ENCODE data around the gene CCKAR. TPM values are rescaled to one million over a fixed set of nuclear protein-coding genes. Genes with fewer than 3 reads are reported as not detected.

CCKAR gene
- total RNA-seq, 5 donors from 2014 or later (not counting 1 experiment from before 2014, with no cell fraction given): not detected

DNA sequence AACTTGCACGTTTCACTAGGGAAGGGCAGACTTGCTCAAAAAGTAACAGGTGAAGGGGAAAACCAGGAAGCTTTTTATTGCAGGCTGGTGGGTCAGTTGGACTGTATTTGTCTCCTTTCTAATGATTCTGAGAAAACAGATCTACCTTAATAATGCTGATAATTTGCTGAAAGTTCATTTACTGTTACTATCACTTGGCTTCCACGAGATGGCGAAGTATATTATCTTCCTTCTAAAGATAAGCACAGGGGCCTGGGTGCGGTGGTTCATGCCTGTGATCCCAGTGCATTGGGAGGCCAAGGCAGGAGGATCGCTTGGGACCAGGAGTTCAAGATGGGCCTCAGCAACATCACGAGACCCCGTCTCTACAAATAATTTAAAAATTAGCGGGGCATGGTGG is 16.4 kb downstream of the CCKAR start:
- CTCF ChIA-PET: no interaction called here
- POLR2A ChIA-PET: no interaction called here

DNA sequence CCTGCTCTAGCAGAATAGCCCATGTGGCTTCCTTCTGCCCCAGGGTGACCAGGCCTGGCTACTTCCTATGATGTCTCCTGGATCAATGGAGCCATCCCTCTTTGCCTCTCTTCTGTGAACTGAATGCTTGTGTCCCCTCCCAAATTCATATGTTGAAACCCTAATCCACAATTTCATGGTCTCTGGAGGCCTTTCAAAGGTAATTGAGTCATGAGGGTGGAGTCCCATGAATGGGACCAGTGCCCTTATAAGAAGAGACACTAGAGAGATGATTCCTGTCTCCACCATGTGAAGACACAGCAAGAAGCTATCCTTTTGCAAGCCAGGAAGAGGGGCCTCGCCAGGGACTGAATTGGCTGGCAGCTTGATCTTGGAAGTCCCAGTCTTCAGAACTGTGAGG is 18.4 kb downstream of the CCKAR start:
- H3K36me3 ChIP-seq (ENCODE audit: control insufficient read depth in 2 of 2, extremely low read depth in 1 of 2, insufficient read depth in 1 of 2, low read length in 1 of 2): no peaks in the 10 kb centered on the region
- ATAC-seq (replicated peaks in 1 of 4) (no peak), DNase-seq (no peak)
- H3K4me1 ChIP-seq (ENCODE audit: control insufficient read depth in 1 of 2, extremely low read depth in 1 of 2, insufficient read depth in 2 of 2, low read length in 2 of 2): no peaks in the 10 kb centered on the region
- H3K9me3 Mint-ChIP-seq: peaks cover 0 to 3% (median 0%) of the 10 kb centered on the region in 3 donors
- no peak overlapping the region for H3K4me3 Mint-ChIP-seq
- peaks cover 0 to 10% of the 10 kb centered on the region in 2 experiments for H3K27me3 ChIP-seq (replicated peaks in 1 of 2; ENCODE audit: control insufficient read depth in 2 of 2, extremely low read depth in 1 of 2, insufficient read depth in 2 of 2, low read length in 1 of 2)
- no peaks in the 10 kb centered on the region for H3K36me3 Mint-ChIP-seq
- ChIA-PET CTCF (interaction anchor here in 1 of 2 donors (0.6 kb wide), 1 partner anchor 50 kb away, joined by 4 read pairs; no protein-coding TSS in a partner anchor), POLR2A (no interaction called here)
- peaks cover 4 to 12% of the 10 kb centered on the region in 2 donors for H3K27me3 Mint-ChIP-seq
- no peak overlapping the region for H3K27ac ChIP-seq (ENCODE audit: low read length)
- H3K9me3 ChIP-seq: no peaks in the 10 kb centered on the region
- H3K27ac Mint-ChIP-seq: no peak overlapping the region
- H3K4me3 ChIP-seq (ENCODE audit: control insufficient read depth in 1 of 2, extremely low read depth in 1 of 2, low read length in 1 of 2): no peak overlapping the region
- no peaks in the 10 kb centered on the region for H3K4me1 Mint-ChIP-seq
- no CpG with 5 or more reads among the region's 1 CpG for WGBS (ENCODE audit: insufficient coverage)

More for the DNA sequence above, 16.4 kb downstream of the CCKAR start:
- H3K9me3 ChIP-seq: no peaks in the 10 kb centered on the region
- DNase-seq (no peak), ATAC-seq (replicated peaks in 1 of 4) (no peak)
- WGBS (ENCODE audit: insufficient coverage): 86% methylated on average over 4 of the region's 8 CpGs
- no peak overlapping the region for H3K27ac ChIP-seq (ENCODE audit: low read length)
- no peak overlapping the region for H3K4me3 ChIP-seq (ENCODE audit: control insufficient read depth in 1 of 2, extremely low read depth in 1 of 2, low read length in 1 of 2)
- H3K4me1 ChIP-seq (ENCODE audit: control insufficient read depth in 1 of 2, extremely low read depth in 1 of 2, insufficient read depth in 2 of 2, low read length in 2 of 2): no peaks in the 10 kb centered on the region
- H3K27me3 ChIP-seq (replicated peaks in 1 of 2; ENCODE audit: control insufficient read depth in 2 of 2, extremely low read depth in 1 of 2, insufficient read depth in 2 of 2, low read length in 1 of 2): peaks cover 0 to 7% of the 10 kb centered on the region in 2 experiments
- Mint-ChIP-seq H3K36me3 (no peaks in the 10 kb centered on the region), H3K4me1 (no peaks in the 10 kb centered on the region), H3K4me3 (no peak overlapping the region), H3K9me3 (peaks cover 0 to 3% (median 0%) of the 10 kb centered on the region in 3 donors), H3K27ac (no peak overlapping the region), H3K27me3 (peaks cover 8 to 15% of the 10 kb centered on the region in 2 donors)
- H3K36me3 ChIP-seq (ENCODE audit: control insufficient read depth in 2 of 2, extremely low read depth in 1 of 2, insufficient read depth in 1 of 2, low read length in 1 of 2): no peaks in the 10 kb centered on the region

DNA sequence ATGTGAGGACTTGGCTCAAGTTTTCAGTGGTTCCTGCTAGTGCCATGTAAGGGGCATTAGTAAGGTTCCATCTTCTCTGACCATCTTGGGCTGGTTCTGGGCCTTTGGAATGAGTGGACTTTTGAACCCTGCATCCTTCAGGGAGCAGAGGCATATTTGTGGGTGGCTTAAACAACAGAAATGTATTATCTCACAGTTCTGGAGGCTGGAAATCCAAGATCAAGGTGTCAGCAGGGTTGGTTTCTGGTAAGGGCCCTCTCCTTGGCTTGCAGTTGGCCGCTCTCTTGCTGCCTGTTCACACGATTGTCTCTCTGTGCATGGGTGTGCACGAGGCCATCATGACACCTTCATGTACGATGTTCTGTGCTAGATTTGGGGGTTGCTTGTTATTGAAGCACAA is 21.3 kb downstream of the CCKAR start:
- H3K27ac Mint-ChIP-seq: no peak overlapping the region
- no peaks in the 10 kb centered on the region for H3K36me3 Mint-ChIP-seq
- CTCF ChIA-PET: no interaction called here
- Histone ChIP-seq H3K36me3 (ENCODE audit: control insufficient read depth in 2 of 2, extremely low read depth in 1 of 2, insufficient read depth in 1 of 2, low read length in 1 of 2) (no peaks in the 10 kb centered on the region), H3K4me1 (ENCODE audit: control insufficient read depth in 1 of 2, extremely low read depth in 1 of 2, insufficient read depth in 2 of 2, low read length in 2 of 2) (no peaks in the 10 kb centered on the region), H3K4me3 (ENCODE audit: control insufficient read depth in 1 of 2, extremely low read depth in 1 of 2, low read length in 1 of 2) (no peak overlapping the region), H3K27ac (ENCODE audit: low read length) (no peak overlapping the region), H3K9me3 (no peaks in the 10 kb centered on the region), H3K27me3 (replicated peaks in 1 of 2; ENCODE audit: control insufficient read depth in 2 of 2, extremely low read depth in 1 of 2, insufficient read depth in 2 of 2, low read length in 1 of 2) (peaks cover 0 to 9% of the 10 kb centered on the region in 2 experiments)
- no peak overlapping the region for H3K4me3 Mint-ChIP-seq
- 67% methylated on average over 3 of the region's 4 CpGs for WGBS (ENCODE audit: insufficient coverage)
- DNase-seq (no peak), ATAC-seq (replicated peaks in 1 of 4) (no peak)
- no peaks in the 10 kb centered on the region for H3K4me1 Mint-ChIP-seq
- POLR2A ChIA-PET: no interaction called here
- H3K27me3 Mint-ChIP-seq: peaks cover 8 to 9% of the 10 kb centered on the region in 2 donors
- peaks cover 0 to 3% (median 0%) of the 10 kb centered on the region in 3 donors for H3K9me3 Mint-ChIP-seq

DNA sequence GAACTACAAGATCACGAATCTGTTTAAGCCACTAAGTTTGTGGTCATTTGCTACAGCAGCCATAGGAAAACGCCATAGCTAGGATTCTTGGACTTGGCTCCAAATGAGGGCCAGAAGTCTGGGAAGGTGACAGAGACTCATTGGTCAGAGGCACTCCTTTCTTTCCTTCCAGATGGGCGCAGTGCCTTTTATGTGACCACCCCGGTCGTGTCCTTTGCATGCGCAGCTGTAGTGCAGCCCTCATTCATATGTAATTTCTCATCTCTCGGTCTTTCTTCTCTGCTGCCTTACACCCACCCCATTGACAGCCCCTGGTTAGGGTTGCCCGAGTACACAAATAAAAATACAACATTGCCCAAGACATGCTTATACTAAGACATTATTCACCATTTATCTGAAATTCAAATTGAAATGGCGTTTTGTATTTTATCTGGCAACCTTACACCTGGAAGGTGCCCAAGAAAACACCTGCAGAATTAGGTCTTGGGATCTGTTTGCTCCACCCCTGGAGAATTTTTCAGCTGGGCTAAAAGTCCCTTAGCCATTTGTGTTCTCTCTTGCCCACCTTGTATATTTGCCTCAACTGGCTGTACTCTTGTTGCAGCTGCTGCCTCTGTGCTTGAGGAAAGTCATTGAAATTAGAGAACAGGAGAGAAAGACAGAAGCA is 21.9 kb downstream of the CCKAR start:
- Histone ChIP-seq H3K36me3 (ENCODE audit: control insufficient read depth in 2 of 2, extremely low read depth in 1 of 2, insufficient read depth in 1 of 2, low read length in 1 of 2) (no peaks in the 10 kb centered on the region), H3K27ac (ENCODE audit: low read length) (no peak overlapping the region), H3K4me3 (ENCODE audit: control insufficient read depth in 1 of 2, extremely low read depth in 1 of 2, low read length in 1 of 2) (no peak overlapping the region), H3K27me3 (replicated peaks in 1 of 2; ENCODE audit: control insufficient read depth in 2 of 2, extremely low read depth in 1 of 2, insufficient read depth in 2 of 2, low read length in 1 of 2) (peaks cover 0 to 8% of the 10 kb centered on the region in 2 experiments), H3K9me3 (no peaks in the 10 kb centered on the region), H3K4me1 (ENCODE audit: control insufficient read depth in 1 of 2, extremely low read depth in 1 of 2, insufficient read depth in 2 of 2, low read length in 2 of 2) (no peaks in the 10 kb centered on the region)
- no peak for ATAC-seq (replicated peaks in 1 of 4)
- POLR2A ChIA-PET: no interaction called here
- no peak for DNase-seq
- Mint-ChIP-seq H3K4me1 (no peaks in the 10 kb centered on the region), H3K36me3 (no peaks in the 10 kb centered on the region), H3K27me3 (peaks cover 8 to 9% of the 10 kb centered on the region in 2 donors), H3K9me3 (peaks cover 0 to 3% (median 0%) of the 10 kb centered on the region in 3 donors), H3K4me3 (no peak overlapping the region), H3K27ac (no peak overlapping the region)
- 86% methylated on average over 8 of the region's 9 CpGs for WGBS (ENCODE audit: insufficient coverage)
- CTCF ChIA-PET: no interaction called here

GRCh38 chr4:26467724-26468123 is 22.6 kb downstream of the CCKAR start:
- no peaks in the 10 kb centered on the region for H3K9me3 Mint-ChIP-seq
- Histone ChIP-seq H3K4me1 (ENCODE audit: control insufficient read depth in 1 of 2, extremely low read depth in 1 of 2, insufficient read depth in 2 of 2, low read length in 2 of 2) (no peaks in the 10 kb centered on the region), H3K27ac (ENCODE audit: low read length) (no peak overlapping the region), H3K4me3 (ENCODE audit: control insufficient read depth in 1 of 2, extremely low read depth in 1 of 2, low read length in 1 of 2) (no peak overlapping the region), H3K27me3 (replicated peaks in 1 of 2; ENCODE audit: control insufficient read depth in 2 of 2, extremely low read depth in 1 of 2, insufficient read depth in 2 of 2, low read length in 1 of 2) (peaks cover 0 to 8% of the 10 kb centered on the region in 2 experiments), H3K9me3 (no peaks in the 10 kb centered on the region), H3K36me3 (ENCODE audit: control insufficient read depth in 2 of 2, extremely low read depth in 1 of 2, insufficient read depth in 1 of 2, low read length in 1 of 2) (no peaks in the 10 kb centered on the region)
- no peaks in the 10 kb centered on the region for H3K4me1 Mint-ChIP-seq
- no peak overlapping the region for H3K4me3 Mint-ChIP-seq
- 92% methylated on average over 1 of the region's 1 CpG for WGBS (ENCODE audit: insufficient coverage)
- no peaks in the 10 kb centered on the region for H3K36me3 Mint-ChIP-seq
- CTCF ChIA-PET: no interaction called here
- H3K27me3 Mint-ChIP-seq: peaks cover 8 to 9% of the 10 kb centered on the region in 2 donors
- ATAC-seq (replicated peaks in 1 of 4) (no peak), DNase-seq (no peak)
- H3K27ac Mint-ChIP-seq: no peak overlapping the region
- POLR2A ChIA-PET: no interaction called here

DNA sequence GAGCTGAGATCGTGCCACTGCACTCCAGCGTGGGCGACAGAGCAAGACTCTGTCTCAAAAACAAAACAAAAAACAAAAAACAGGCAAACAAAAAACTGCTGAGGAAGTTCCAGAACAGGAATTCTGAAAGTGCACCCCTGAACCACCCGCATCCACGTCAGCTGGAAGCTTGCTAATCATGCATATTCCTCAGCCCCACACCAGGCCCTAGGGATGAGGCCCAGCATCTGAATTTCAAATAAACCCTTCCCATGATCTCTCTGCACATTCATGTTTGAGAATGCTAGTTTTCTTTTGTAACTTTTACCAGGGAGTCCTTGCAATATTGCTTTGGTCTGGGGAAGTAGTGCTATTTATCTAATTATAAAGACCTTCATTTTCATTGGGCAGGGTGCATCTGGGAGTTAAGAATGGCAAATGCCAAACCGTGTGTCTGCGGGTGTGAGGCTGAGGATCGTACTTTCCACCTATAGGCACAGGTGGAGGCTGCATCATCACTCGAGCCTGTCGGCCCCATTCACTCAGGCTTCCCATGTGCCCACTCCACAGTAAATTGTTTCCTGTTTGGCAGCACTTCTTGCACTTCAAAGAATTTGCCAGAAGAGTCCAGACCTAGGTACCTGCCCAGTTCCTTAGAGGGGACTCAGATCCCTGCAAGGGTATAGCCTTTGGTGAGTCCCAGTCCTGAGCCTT is 23.6 kb downstream of the CCKAR start:
- Histone ChIP-seq H3K27ac (ENCODE audit: low read length) (no peak overlapping the region), H3K9me3 (no peaks in the 10 kb centered on the region), H3K4me3 (ENCODE audit: control insufficient read depth in 1 of 2, extremely low read depth in 1 of 2, low read length in 1 of 2) (no peak overlapping the region), H3K27me3 (replicated peaks in 1 of 2; ENCODE audit: control insufficient read depth in 2 of 2, extremely low read depth in 1 of 2, insufficient read depth in 2 of 2, low read length in 1 of 2) (peaks cover 0 to 8% of the 10 kb centered on the region in 2 experiments), H3K36me3 (ENCODE audit: control insufficient read depth in 2 of 2, extremely low read depth in 1 of 2, insufficient read depth in 1 of 2, low read length in 1 of 2) (no peaks in the 10 kb centered on the region), H3K4me1 (ENCODE audit: control insufficient read depth in 1 of 2, extremely low read depth in 1 of 2, insufficient read depth in 2 of 2, low read length in 2 of 2) (no peaks in the 10 kb centered on the region)
- ChIA-PET CTCF (no interaction called here), POLR2A (no interaction called here)
- Mint-ChIP-seq H3K27me3 (peaks cover 5 to 9% of the 10 kb centered on the region in 2 donors), H3K4me3 (no peak overlapping the region), H3K9me3 (no peaks in the 10 kb centered on the region), H3K36me3 (no peaks in the 10 kb centered on the region), H3K27ac (no peak overlapping the region), H3K4me1 (no peaks in the 10 kb centered on the region)
- DNase-seq (no peak), ATAC-seq (replicated peaks in 1 of 4) (no peak)
- WGBS (ENCODE audit: insufficient coverage): 90% methylated on average over 10 of the region's 10 CpGs
